Measurements from ENCODE around the gene PEX7.
A peak's percentile ranks its signal among the peaks of the same experiment; 100 is the strongest.
"Not testable (repeated sequence)": the region's sequence is repeated elsewhere in the genome, so short reads cannot be mapped to it uniquely, and the experiment has no call there.

PEX7 gene

GRCh38 chr6:136840276-136841001 lies 18.0 kb downstream of the PEX7 start:
- Histone ChIP-seq H3K4me3 (replicated peaks; ENCODE audit: insufficient read depth, low read length) (no peak overlapping the region), H3K27ac (replicated peaks) (no peak overlapping the region), H3K27me3 (ENCODE audit: insufficient read depth, poor library complexity, severe bottlenecking) (no peaks in the 10 kb centered on the region)
- no peak for DNase-seq (ENCODE audit: low read depth in 1 of 2, low spot score in 1 of 2)
- TF ChIP-seq POLR2AphosphoS5 (IDR thresholded peaks at IDR 0.05; ENCODE audit: low read depth) (no peak), SPI1 (IDR thresholded peaks at IDR 0.05; ENCODE audit: borderline replicate concordance, low read depth) (no peak)
- TF ChIP-seq, protein P1, sequence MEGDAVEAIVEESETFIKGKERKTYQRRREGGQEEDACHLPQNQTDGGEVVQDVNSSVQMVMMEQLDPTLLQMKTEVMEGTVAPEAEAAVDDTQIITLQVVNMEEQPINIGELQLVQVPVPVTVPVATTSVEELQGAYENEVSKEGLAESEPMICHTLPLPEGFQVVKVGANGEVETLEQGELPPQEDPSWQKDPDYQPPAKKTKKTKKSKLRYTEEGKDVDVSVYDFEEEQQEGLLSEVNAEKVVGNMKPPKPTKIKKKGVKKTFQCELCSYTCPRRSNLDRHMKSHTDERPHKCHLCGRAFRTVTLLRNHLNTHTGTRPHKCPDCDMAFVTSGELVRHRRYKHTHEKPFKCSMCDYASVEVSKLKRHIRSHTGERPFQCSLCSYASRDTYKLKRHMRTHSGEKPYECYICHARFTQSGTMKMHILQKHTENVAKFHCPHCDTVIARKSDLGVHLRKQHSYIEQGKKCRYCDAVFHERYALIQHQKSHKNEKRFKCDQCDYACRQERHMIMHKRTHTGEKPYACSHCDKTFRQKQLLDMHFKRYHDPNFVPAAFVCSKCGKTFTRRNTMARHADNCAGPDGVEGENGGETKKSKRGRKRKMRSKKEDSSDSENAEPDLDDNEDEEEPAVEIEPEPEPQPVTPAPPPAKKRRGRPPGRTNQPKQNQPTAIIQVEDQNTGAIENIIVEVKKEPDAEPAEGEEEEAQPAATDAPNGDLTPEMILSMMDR (IDR thresholded peaks at IDR 0.05; ENCODE audit: insufficient read depth, low read length) = no peak

DNA sequence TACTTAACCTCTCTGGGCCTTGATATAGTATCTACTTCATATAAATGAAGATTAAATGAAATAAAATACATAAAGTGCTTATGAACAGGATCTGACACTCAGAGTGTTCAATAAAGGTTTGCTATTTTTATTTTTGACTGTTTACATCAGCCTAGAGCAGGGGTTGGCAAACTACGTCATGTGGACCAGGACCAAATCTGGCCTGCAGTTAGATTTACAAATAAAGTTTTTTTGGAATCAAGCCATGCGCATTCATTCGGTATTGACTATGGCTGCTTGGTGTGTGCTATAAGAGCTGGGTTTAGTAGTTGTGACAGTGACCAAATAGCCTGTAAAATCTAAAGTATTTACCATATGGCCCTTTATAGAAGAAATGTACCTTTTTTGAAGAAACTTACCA lies 20.8 kb downstream of the PEX7 start:
- Histone ChIP-seq H3K4me3 (replicated peaks; ENCODE audit: insufficient read depth, low read length) (no peak overlapping the region), H3K27me3 (ENCODE audit: insufficient read depth, poor library complexity, severe bottlenecking) (no peaks in the 10 kb centered on the region), H3K27ac (replicated peaks) (no peak overlapping the region)
- no peak for DNase-seq (ENCODE audit: low read depth in 1 of 2, low spot score in 1 of 2)
- TF ChIP-seq, protein P1 (IDR thresholded peaks at IDR 0.05; ENCODE audit: insufficient read depth, low read length) = no peak
- TF ChIP-seq SPI1 (IDR thresholded peaks at IDR 0.05; ENCODE audit: borderline replicate concordance, low read depth) = no peak
- no peak for TF ChIP-seq GABPA (IDR thresholded peaks at IDR 0.05; ENCODE audit: low read depth)
- TF ChIP-seq, protein P2, sequence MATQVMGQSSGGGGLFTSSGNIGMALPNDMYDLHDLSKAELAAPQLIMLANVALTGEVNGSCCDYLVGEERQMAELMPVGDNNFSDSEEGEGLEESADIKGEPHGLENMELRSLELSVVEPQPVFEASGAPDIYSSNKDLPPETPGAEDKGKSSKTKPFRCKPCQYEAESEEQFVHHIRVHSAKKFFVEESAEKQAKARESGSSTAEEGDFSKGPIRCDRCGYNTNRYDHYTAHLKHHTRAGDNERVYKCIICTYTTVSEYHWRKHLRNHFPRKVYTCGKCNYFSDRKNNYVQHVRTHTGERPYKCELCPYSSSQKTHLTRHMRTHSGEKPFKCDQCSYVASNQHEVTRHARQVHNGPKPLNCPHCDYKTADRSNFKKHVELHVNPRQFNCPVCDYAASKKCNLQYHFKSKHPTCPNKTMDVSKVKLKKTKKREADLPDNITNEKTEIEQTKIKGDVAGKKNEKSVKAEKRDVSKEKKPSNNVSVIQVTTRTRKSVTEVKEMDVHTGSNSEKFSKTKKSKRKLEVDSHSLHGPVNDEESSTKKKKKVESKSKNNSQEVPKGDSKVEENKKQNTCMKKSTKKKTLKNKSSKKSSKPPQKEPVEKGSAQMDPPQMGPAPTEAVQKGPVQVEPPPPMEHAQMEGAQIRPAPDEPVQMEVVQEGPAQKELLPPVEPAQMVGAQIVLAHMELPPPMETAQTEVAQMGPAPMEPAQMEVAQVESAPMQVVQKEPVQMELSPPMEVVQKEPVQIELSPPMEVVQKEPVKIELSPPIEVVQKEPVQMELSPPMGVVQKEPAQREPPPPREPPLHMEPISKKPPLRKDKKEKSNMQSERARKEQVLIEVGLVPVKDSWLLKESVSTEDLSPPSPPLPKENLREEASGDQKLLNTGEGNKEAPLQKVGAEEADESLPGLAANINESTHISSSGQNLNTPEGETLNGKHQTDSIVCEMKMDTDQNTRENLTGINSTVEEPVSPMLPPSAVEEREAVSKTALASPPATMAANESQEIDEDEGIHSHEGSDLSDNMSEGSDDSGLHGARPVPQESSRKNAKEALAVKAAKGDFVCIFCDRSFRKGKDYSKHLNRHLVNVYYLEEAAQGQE (IDR thresholded peaks at IDR 0.05; ENCODE audit: insufficient replicate concordance, low read depth) = no peak
- no peak for TF ChIP-seq POLR2AphosphoS5 (IDR thresholded peaks at IDR 0.05; ENCODE audit: low read depth)

- Histone ChIP-seq H3K4me3 (replicated peaks; ENCODE audit: insufficient read depth, low read length) (no peak overlapping the region), H3K27ac (replicated peaks) (no peak overlapping the region), H3K27me3 (ENCODE audit: insufficient read depth, poor library complexity, severe bottlenecking) (no peaks in the 10 kb centered on the region)
- TF ChIP-seq POLR2AphosphoS5 (IDR thresholded peaks at IDR 0.05; ENCODE audit: low read depth) (no peak), SPI1 (IDR thresholded peaks at IDR 0.05; ENCODE audit: borderline replicate concordance, low read depth) (no peak), GABPA (IDR thresholded peaks at IDR 0.05; ENCODE audit: low read depth) (no peak)
- TF ChIP-seq, protein P2 (IDR thresholded peaks at IDR 0.05; ENCODE audit: insufficient replicate concordance, low read depth) = no peak
- TF ChIP-seq, protein P1 (IDR thresholded peaks at IDR 0.05; ENCODE audit: insufficient read depth, low read length) = peak; percentile 66
- peak; percentile 36 to 46 for DNase-seq (ENCODE audit: low read depth in 1 of 2, low spot score in 1 of 2)
Measured at GRCh38 chr6:136846046-136846445, 23.7 kb downstream of the PEX7 start.

GRCh38 chr6:136846477-136846876 lies 24.1 kb downstream of the PEX7 start:
- H3K4me3 ChIP-seq (replicated peaks; ENCODE audit: insufficient read depth, low read length); DNase-seq (ENCODE audit: low read depth in 1 of 2, low spot score in 1 of 2); H3K27me3 ChIP-seq (ENCODE audit: insufficient read depth, poor library complexity, severe bottlenecking); H3K27ac ChIP-seq (replicated peaks): not testable (repeated sequence)

GRCh38 chr6:136849979-136850563 lies 27.7 kb downstream of the PEX7 start:
- H3K4me3 ChIP-seq (replicated peaks; ENCODE audit: insufficient read depth, low read length); H3K27ac ChIP-seq (replicated peaks); DNase-seq (ENCODE audit: low read depth in 1 of 2, low spot score in 1 of 2); H3K27me3 ChIP-seq (ENCODE audit: insufficient read depth, poor library complexity, severe bottlenecking): not testable (repeated sequence)
